CD4-positive, CD25-positive, alpha-beta regulatory T cell (primary cell): ENCODE data around the gene SMARCD1. TPM values are rescaled to one million over a fixed set of nuclear protein-coding genes. Genes with fewer than 3 reads are reported as not detected.
A peak's percentile ranks its signal among the peaks of the same experiment; 100 is the strongest.

ENCODE experiments used
- ATAC-seq, 2 donors: fragments of 150-1000 bp; cut with Tn5 transposase; one replicate each; pipeline ENCODE4 v1.10.0; 2021; ENCODE audit warnings: low read depth in 2 of 2, moderate number of reproducible peaks in 2 of 2, moderate library complexity in 1 of 2
- DNase-seq, 3 donors: peaks; one replicate each; pipeline versions ENCODE4 v3.0.0 to v3.0.0-alpha.2; 2012 to 2022; ENCODE audit warnings: mixed read lengths in 1 of 3
- H3K27ac ChIP-seq: one replicate; pipeline ENCODE4 v1.7.0; 2013; ENCODE audit warnings: mild to moderate bottlenecking, low read length; ENCODE audit not compliant: insufficient read depth, poor library complexity, severe bottlenecking
- H3K27me3 ChIP-seq: one replicate; pipeline ENCODE4 v1.7.0; 2013; ENCODE audit warnings: low read length; ENCODE audit not compliant: control insufficient read depth, insufficient read depth
- H3K36me3 ChIP-seq: one replicate; pipeline ENCODE4 v1.7.0; 2013; ENCODE audit warnings: mild to moderate bottlenecking, low read length, moderate library complexity; ENCODE audit not compliant: control insufficient read depth, insufficient read depth
- H3K4me1 ChIP-seq: 2 replicates; pipeline ENCODE4 v1.7.0; 2013; ENCODE audit warnings: mild to moderate bottlenecking, low read length; ENCODE audit not compliant: insufficient read depth, control insufficient read depth, poor library complexity, severe bottlenecking
- H3K4me3 ChIP-seq: one replicate; pipeline ENCODE4 v1.7.0; 2013; ENCODE audit warnings: low read depth, mild to moderate bottlenecking, low read length, moderate library complexity
- H3K9me3 ChIP-seq, 2 experiments: 1 replicate in 1 of 2; 2 replicates in 1 of 2; pipeline ENCODE4 v1.7.0; 2013; ENCODE audit warnings: low read length in 2 of 2, mild to moderate bottlenecking in 1 of 2, moderate library complexity in 1 of 2; ENCODE audit not compliant: control insufficient read depth in 2 of 2
- H3K27ac Mint-ChIP-seq, 3 donors: one replicate each; pipeline ENCODE4 v1.8.0; 2020 to 2022; ENCODE audit warnings: mild to moderate bottlenecking in 3 of 3, mixed read lengths in 3 of 3, moderate library complexity in 2 of 3
- H3K27me3 Mint-ChIP-seq: one replicate; pipeline ENCODE4 v1.8.0; 2022; ENCODE audit warnings: mild to moderate bottlenecking, mixed read lengths
- H3K36me3 Mint-ChIP-seq: one replicate; pipeline ENCODE4 v1.8.0; 2020; ENCODE audit warnings: mixed read lengths
- H3K4me1 Mint-ChIP-seq, 4 donors: one replicate each; pipeline ENCODE4 v1.8.0; 2020 to 2022; ENCODE audit warnings: mixed read lengths in 4 of 4, mild to moderate bottlenecking in 1 of 4
- H3K4me3 Mint-ChIP-seq, 4 donors: one replicate each; pipeline ENCODE4 v1.8.0; 2020 to 2022; ENCODE audit warnings: mild to moderate bottlenecking in 4 of 4, mixed read lengths in 4 of 4, moderate library complexity in 3 of 4
- H3K9me3 Mint-ChIP-seq, 7 donors: one replicate each; pipeline ENCODE4 v1.8.0; 2020 to 2022; ENCODE audit warnings: mixed read lengths in 7 of 7, mild to moderate bottlenecking in 3 of 7, moderate library complexity in 2 of 7
- polyA plus RNA-seq, 4 donors: library from polyadenylated mRNA; unstranded; fragments of 300-500 nt; fragmentation: Illumina TruSeq; gene quantifications; one replicate each; pipeline ENCODE4 v1.2.3, GENCODE V29; 2021
- total RNA-seq: library from RNA; stranded (reverse); gene quantifications from one replicate; pipeline ENCODE4 v1.2.3, GENCODE V29; 2022

The SMARCD1 gene
- total and polyA plus RNA-seq, 5 donors from 2014 or later, result 12.0 to 75.2 (median 14.7) TPM

- Mint-ChIP-seq H3K36me3 (no peaks in the 10 kb centered on the region), H3K4me1 (peaks cover 0 to 45% (median 26%) of the 10 kb centered on the region in 4 donors), H3K27me3 (peaks cover 35% of the 10 kb centered on the region), H3K4me3 (peak overlapping the region; percentile 35 to 82 (median 72)), H3K27ac (peak overlapping the region in 2 of 3 donors; percentile 21 to 77), H3K9me3 (no peaks in the 10 kb centered on the region)
- ATAC-seq (no peak), DNase-seq (peak in 1 of 3 donors; percentile 53)
- no peak overlapping the region for H3K27ac ChIP-seq
- peaks cover 8% of the 10 kb centered on the region for H3K27me3 ChIP-seq
- no peak overlapping the region for H3K4me3 ChIP-seq
- no peaks in the 10 kb centered on the region for H3K9me3 ChIP-seq
- peaks cover 31% of the 10 kb centered on the region for H3K4me1 ChIP-seq
- no peaks in the 10 kb centered on the region for H3K36me3 ChIP-seq
Observed at GRCh38 chr12:50058743-50059312, 26.3 kb upstream of the SMARCD1 start.

- Histone ChIP-seq H3K9me3 (no peaks in the 10 kb centered on the region), H3K27me3 (peaks cover 8% of the 10 kb centered on the region), H3K36me3 (no peaks in the 10 kb centered on the region), H3K4me3 (no peak overlapping the region), H3K27ac (no peak overlapping the region), H3K4me1 (peaks cover 31% of the 10 kb centered on the region)
- H3K9me3 Mint-ChIP-seq, result no peaks in the 10 kb centered on the region
- H3K27me3 Mint-ChIP-seq, result peaks cover 36% of the 10 kb centered on the region
- peak overlapping the region; percentile 21 to 90 (median 77) for H3K27ac Mint-ChIP-seq
- H3K4me3 Mint-ChIP-seq, result peak overlapping the region in 3 of 4 donors; percentile 61 to 82 (median 67)
- H3K36me3 Mint-ChIP-seq, result no peaks in the 10 kb centered on the region
- peaks cover 0 to 45% (median 26%) of the 10 kb centered on the region in 4 donors for H3K4me1 Mint-ChIP-seq
- DNase-seq, result peak; percentile 19 to 80 (median 20)
- ATAC-seq, result peak; percentile 69 to 72
Observed at GRCh38 chr12:50059440-50060119, 25.6 kb upstream of the SMARCD1 start.

- peaks cover 36% of the 10 kb centered on the region for H3K27me3 Mint-ChIP-seq
- peaks cover 8% of the 10 kb centered on the region for H3K27me3 ChIP-seq
- H3K4me1 Mint-ChIP-seq, result peaks cover 0 to 45% (median 26%) of the 10 kb centered on the region in 4 donors
- no peak overlapping the region for H3K4me3 ChIP-seq
- ATAC-seq, result no peak
- no peak for DNase-seq
- H3K36me3 ChIP-seq, result no peaks in the 10 kb centered on the region
- H3K27ac Mint-ChIP-seq, result peak overlapping the region in 2 of 3 donors; percentile 77 to 90
- peaks cover 31% of the 10 kb centered on the region for H3K4me1 ChIP-seq
- no peaks in the 10 kb centered on the region for H3K9me3 Mint-ChIP-seq
- no peaks in the 10 kb centered on the region for H3K9me3 ChIP-seq
- no peak overlapping the region for H3K27ac ChIP-seq
- no peaks in the 10 kb centered on the region for H3K36me3 Mint-ChIP-seq
- H3K4me3 Mint-ChIP-seq, result peak overlapping the region in 3 of 4 donors; percentile 61 to 82 (median 67)
Observed at GRCh38 chr12:50060120-50060468, 25.0 kb upstream of the SMARCD1 start.

GRCh38 chr12:50061171-50061570, 24.0 kb upstream of the SMARCD1 start:
- Histone ChIP-seq H3K4me3 (no peak overlapping the region), H3K4me1 (peaks cover 23% of the 10 kb centered on the region), H3K27me3 (peaks cover 8% of the 10 kb centered on the region), H3K36me3 (no peaks in the 10 kb centered on the region), H3K27ac (no peak overlapping the region), H3K9me3 (no peaks in the 10 kb centered on the region)
- Mint-ChIP-seq H3K27ac (peak overlapping the region in 1 of 3 donors; percentile 19), H3K9me3 (no peaks in the 10 kb centered on the region), H3K4me1 (peaks cover 0 to 38% (median 20%) of the 10 kb centered on the region in 4 donors), H3K36me3 (no peaks in the 10 kb centered on the region), H3K4me3 (peak overlapping the region in 1 of 4 donors; percentile 14), H3K27me3 (peaks cover 30% of the 10 kb centered on the region)
- DNase-seq (no peak), ATAC-seq (no peak)

- no peak overlapping the region for H3K27ac Mint-ChIP-seq
- ATAC-seq, result no peak
Observed at GRCh38 chr12:50061946-50062686, 23.0 kb upstream of the SMARCD1 start.

GRCh38 chr12:50062728-50063460, 22.2 kb upstream of the SMARCD1 start:
- H3K36me3 Mint-ChIP-seq, result no peaks in the 10 kb centered on the region
- no peaks in the 10 kb centered on the region for H3K9me3 Mint-ChIP-seq
- H3K4me3 ChIP-seq, result no peak overlapping the region
- H3K27ac Mint-ChIP-seq, result no peak overlapping the region
- no peak overlapping the region for H3K4me3 Mint-ChIP-seq
- no peak for DNase-seq
- no peak for ATAC-seq
- H3K36me3 ChIP-seq, result no peaks in the 10 kb centered on the region
- H3K27ac ChIP-seq, result no peak overlapping the region
- no peaks in the 10 kb centered on the region for H3K9me3 ChIP-seq
- peaks cover 21% of the 10 kb centered on the region for H3K27me3 Mint-ChIP-seq
- peaks cover 11% of the 10 kb centered on the region for H3K4me1 ChIP-seq
- H3K27me3 ChIP-seq, result peaks cover 3% of the 10 kb centered on the region
- peaks cover 0 to 27% (median 9%) of the 10 kb centered on the region in 4 donors for H3K4me1 Mint-ChIP-seq

More at GRCh38 chr12:50061946-50062686, 23.0 kb upstream of the SMARCD1 start:
- Histone ChIP-seq H3K4me3 (no peak overlapping the region), H3K36me3 (no peaks in the 10 kb centered on the region), H3K27me3 (peaks cover 3% of the 10 kb centered on the region), H3K9me3 (no peaks in the 10 kb centered on the region), H3K4me1 (peaks cover 14% of the 10 kb centered on the region), H3K27ac (no peak overlapping the region)
- no peak for DNase-seq
- Mint-ChIP-seq H3K4me3 (no peak overlapping the region), H3K36me3 (no peaks in the 10 kb centered on the region), H3K27me3 (peaks cover 21% of the 10 kb centered on the region), H3K4me1 (peaks cover 0 to 28% (median 11%) of the 10 kb centered on the region in 4 donors), H3K9me3 (no peaks in the 10 kb centered on the region)

- ATAC-seq (no peak), DNase-seq (no peak)
- H3K4me1 ChIP-seq, result peaks cover 6% of the 10 kb centered on the region
- no peak overlapping the region for H3K4me3 Mint-ChIP-seq
- no peak overlapping the region for H3K27ac Mint-ChIP-seq
- peaks cover 0 to 10% (median 6%) of the 10 kb centered on the region in 4 donors for H3K4me1 Mint-ChIP-seq
- H3K27me3 ChIP-seq, result peaks cover 3% of the 10 kb centered on the region
- no peak overlapping the region for H3K27ac ChIP-seq
- H3K36me3 ChIP-seq, result no peaks in the 10 kb centered on the region
- H3K4me3 ChIP-seq, result no peak overlapping the region
- H3K36me3 Mint-ChIP-seq, result no peaks in the 10 kb centered on the region
- H3K27me3 Mint-ChIP-seq, result peaks cover 20% of the 10 kb centered on the region
- no peaks in the 10 kb centered on the region for H3K9me3 ChIP-seq
- H3K9me3 Mint-ChIP-seq, result no peaks in the 10 kb centered on the region
Observed at GRCh38 chr12:50065726-50066310, 19.3 kb upstream of the SMARCD1 start.
